ENCODE results near the gene MMP28.

Gene MMP28

GRCh38 chr17:35797918-35798317, 2.5 kb upstream of the MMP28 start:
- no peak for DNase-seq (ENCODE audit: low read depth in 2 of 2)

- no peak for DNase-seq (ENCODE audit: low read depth in 2 of 2)
These were observed 1.9 kb upstream of the MMP28 start for GRCh38 chr17:35797370-35797769.

- DNase-seq (ENCODE audit: low read depth in 2 of 2): no peak
These were observed 1.5 kb upstream of the MMP28 start for GRCh38 chr17:35796942-35797341.

- no peak for DNase-seq (ENCODE audit: low read depth in 2 of 2)
These were observed 427 bp upstream of the MMP28 start for GRCh38 chr17:35795871-35796265.

- DNase-seq (ENCODE audit: low read depth in 2 of 2): no peak
These were observed 2.2 kb downstream of the MMP28 start for GRCh38 chr17:35793257-35793656.

- no peak for DNase-seq (ENCODE audit: low read depth in 2 of 2)
These were observed 3.6 kb downstream of the MMP28 start for GRCh38 chr17:35791681-35792350.

GRCh38 chr17:35790841-35791240, 4.6 kb downstream of the MMP28 start:
- no peak for DNase-seq (ENCODE audit: low read depth in 2 of 2)

GRCh38 chr17:35788477-35789368, 6.7 kb downstream of the MMP28 start:
- DNase-seq (ENCODE audit: low read depth in 2 of 2): no peak

- DNase-seq (ENCODE audit: low read depth in 2 of 2): no peak
These were observed 8.5 kb downstream of the MMP28 start for GRCh38 chr17:35786941-35787432.

GRCh38 chr17:35784895-35785294, 10.5 kb downstream of the MMP28 start:
- DNase-seq (ENCODE audit: low read depth in 2 of 2): no peak

- no peak for DNase-seq (ENCODE audit: low read depth in 2 of 2)
These were observed 14.5 kb downstream of the MMP28 start for GRCh38 chr17:35780950-35781349.

GRCh38 chr17:35778641-35779196, 16.7 kb downstream of the MMP28 start:
- DNase-seq (ENCODE audit: low read depth in 2 of 2): no peak

GRCh38 chr17:35775583-35775982, 19.9 kb downstream of the MMP28 start:
- DNase-seq (ENCODE audit: low read depth in 2 of 2): no peak

GRCh38 chr17:35775039-35775438, 20.4 kb downstream of the MMP28 start:
- no peak for DNase-seq (ENCODE audit: low read depth in 2 of 2)

GRCh38 chr17:35774499-35774898, 20.9 kb downstream of the MMP28 start:
- no peak for DNase-seq (ENCODE audit: low read depth in 2 of 2)

- DNase-seq (ENCODE audit: low read depth in 2 of 2): no peak
These were observed 21.6 kb downstream of the MMP28 start for GRCh38 chr17:35773679-35774425.

- DNase-seq (ENCODE audit: low read depth in 2 of 2): no peak
These were observed 22.3 kb downstream of the MMP28 start for GRCh38 chr17:35773129-35773528.

GRCh38 chr17:35769895-35770486, 25.4 kb downstream of the MMP28 start:
- DNase-seq (ENCODE audit: low read depth in 2 of 2): no peak

GRCh38 chr17:35768797-35769196, 26.6 kb downstream of the MMP28 start:
- no peak for DNase-seq (ENCODE audit: low read depth in 2 of 2)

GRCh38 chr17:35766903-35767510, 28.4 kb downstream of the MMP28 start:
- no peak for DNase-seq (ENCODE audit: low read depth in 2 of 2)

- DNase-seq (ENCODE audit: low read depth in 2 of 2): no peak
These were observed 29.0 kb downstream of the MMP28 start for GRCh38 chr17:35766489-35766877.

Data from stimulated activated CD8-positive, alpha-beta memory T cell treated with anti-CD3 and anti-CD28 coated beads, Interleukin-2, amount 100 ng/mL, for 1 hour (primary cell).